HG03342 (cell line): ENCODE measurements around the gene OR10A3.
"Not testable (repeated sequence)": the region's sequence is repeated elsewhere in the genome, so short reads cannot be mapped to it uniquely, and the experiment has no call there.

Source experiments
- ATAC-seq: cut with Tn5 transposase; IDR thresholded peaks from one replicate; pipeline ENCODE4 v1.9.1; 2021; ENCODE audit warnings: mild to moderate bottlenecking, moderate library complexity; ENCODE audit not compliant: unreplicated experiment

The OR10A3 gene, protein sequence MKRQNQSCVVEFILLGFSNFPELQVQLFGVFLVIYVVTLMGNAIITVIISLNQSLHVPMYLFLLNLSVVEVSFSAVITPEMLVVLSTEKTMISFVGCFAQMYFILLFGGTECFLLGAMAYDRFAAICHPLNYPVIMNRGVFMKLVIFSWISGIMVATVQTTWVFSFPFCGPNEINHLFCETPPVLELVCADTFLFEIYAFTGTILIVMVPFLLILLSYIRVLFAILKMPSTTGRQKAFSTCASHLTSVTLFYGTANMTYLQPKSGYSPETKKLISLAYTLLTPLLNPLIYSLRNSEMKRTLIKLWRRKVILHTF

DNA sequence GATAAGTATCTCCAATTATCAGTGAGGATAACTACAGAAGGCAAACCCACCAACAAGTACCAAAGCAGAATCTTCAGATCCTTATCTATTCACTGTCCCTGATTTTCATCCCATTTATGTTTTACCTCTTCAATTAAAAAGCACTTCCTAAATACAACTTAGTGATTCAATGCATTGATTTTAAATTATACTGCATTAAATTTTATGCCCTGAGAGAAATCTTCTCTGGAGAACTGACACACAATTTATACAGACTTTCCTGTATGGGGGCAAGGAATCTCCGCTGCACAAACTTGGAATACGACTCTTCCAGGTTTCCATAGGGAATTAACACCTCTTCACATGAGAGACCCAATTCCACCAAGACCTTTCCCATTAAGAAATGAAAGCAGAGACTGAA, at the start of gene OR10A3:
Gene OR10A3 (minus strand): TSS at position 101 of the 400 bp plus-strand sequence. CDS start 2,188 bp downstream, outside the sequence.
- no peak for ATAC-seq

DNA sequence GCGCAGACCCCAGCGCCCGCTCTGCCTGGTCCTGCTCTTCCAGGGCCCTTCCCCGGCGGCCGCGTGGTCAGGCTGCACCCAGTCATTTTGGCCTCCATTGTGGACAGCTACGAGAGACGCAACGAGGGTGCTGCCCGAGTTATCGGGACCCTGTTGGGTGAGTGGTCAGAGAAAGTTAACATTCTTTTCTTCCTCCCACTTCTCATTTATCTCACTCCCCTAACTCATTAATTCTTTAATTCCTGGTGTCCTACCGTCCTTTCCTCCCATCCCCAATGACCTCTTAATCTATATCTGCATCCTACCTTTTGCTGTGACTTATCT, 46.0 kb upstream of the OR10A3 start:
- ATAC-seq = not testable (repeated sequence)

DNA sequence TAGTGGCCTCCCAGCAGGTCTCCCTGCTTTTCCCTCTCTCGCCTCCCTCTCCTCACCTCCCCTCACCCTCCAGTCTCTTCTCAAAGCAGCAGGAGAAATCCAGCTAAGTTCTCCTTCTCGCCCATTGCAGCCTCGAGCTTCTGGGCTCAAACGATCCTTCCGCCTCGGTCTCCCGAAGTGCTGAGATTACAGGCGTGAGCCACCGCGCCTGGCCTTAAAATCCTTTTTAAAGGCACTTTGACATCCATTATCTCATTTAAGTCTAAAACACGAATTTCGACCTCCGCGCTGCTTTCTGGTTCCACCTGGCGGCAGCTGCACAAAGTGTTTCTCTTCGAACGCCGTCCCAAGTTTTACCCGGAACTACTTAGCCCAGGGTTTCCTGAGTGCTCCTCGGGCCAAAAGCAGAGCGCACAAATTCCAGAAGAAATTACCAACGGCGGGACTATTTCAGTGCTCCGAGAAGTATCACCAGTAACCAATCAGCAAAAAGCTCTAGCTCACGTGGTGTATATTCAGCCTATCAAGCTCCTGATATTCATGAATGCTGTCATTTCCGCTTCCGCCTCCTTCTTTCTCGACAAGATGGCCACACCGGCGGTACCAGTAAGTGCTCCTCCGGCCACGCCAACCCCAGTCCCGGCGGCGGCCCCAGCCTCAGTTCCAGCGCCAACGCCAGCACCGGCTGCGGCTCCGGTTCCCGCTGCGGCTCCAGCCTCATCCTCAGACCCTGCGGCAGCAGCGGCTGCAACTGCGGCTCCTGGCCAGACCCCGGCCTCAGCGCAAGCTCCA, 45.5 kb upstream of the OR10A3 start, which contains the start of gene EIF3F:
Gene EIF3F (plus strand): TSS at position 570 of the 792 bp plus-strand sequence. CDS start 16 bp downstream, at position 586.
- ATAC-seq = peak; percentile 91

DNA sequence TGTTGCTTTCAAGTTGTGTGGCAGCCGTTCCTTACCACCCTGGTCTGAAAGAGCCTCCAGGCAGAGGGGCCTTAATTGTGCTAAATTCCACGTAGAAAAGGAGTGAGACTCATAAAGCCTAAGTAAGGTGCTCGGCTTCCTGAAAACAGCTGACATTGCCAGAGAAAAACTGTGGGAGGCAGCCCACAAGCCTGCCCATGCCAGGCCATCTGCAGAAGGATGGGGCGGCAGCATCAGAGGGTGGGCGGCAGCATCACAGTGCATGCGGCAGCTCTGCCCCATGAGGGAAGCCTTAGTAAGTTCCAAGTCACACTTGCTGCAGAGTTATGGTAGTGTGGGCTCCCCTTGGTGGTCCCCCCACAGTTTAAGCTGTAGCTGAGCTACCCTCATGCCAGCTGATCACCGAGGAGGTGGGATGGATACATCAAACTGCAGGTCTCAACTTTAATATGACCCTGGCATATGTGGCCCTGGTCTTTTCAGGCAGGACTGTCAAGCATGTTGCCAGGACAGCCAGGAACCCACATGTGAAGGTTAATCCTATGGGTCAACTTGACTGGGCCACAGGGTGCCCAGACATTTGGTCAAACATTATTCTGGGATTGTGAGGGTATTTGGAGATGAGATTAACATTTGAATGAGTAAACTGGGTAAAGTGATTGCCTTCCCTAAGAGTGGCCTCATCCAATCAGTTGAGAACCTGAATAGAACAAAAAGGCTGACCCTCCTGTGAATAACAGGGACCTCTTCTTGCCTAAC, 42.5 kb upstream of the OR10A3 start:
- no peak for ATAC-seq

DNA sequence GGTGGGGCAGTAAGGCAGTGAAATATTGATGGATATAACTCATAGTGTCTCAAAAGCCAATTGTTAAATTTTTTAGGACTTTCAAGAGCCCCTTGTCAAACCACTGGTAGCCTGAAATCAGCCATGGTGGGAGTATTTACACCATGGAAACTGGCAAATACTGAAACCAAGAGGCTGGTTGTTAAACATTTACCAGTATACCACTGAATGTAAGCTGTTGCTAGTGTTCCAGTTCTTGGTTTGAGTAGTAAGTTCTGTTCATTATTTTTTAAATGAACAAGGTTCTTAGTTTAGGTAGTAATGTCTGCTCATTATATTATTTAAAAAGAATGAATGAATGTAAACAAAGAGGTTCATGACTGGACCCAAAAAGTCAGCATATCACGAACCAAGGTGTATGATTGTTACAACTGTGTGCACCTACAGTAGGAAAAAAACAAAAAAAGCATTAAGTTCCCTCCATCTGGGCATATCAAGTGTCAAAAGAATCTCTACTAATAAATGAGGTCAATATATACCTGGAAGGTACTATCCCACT, 41.1 kb upstream of the OR10A3 start:
- peak; percentile 44 for ATAC-seq

DNA sequence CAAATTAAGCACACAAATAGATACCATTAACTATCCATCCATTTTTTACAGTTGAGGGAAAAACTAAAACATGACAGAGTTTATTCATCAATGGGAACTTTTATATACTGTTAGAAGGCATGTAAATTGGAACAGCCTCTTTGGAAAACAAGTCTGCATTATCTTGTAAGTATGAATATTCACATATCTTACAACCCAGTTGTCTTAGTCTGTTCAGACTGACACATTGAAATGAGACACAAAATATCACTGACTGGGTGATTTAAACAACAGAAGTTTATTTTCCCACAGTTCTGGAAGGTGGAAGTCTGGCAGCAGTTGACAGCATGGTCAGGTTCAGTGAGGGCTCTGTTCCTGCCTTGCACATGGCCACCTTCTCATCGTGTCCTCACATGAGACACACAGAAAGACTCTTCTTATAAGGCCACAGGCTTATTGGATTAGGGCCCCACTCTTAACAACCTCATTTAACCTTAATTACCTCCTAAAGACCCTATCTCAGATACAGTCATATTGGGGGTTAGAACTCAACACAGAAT, 40.2 kb upstream of the OR10A3 start:
- ATAC-seq = no peak

DNA sequence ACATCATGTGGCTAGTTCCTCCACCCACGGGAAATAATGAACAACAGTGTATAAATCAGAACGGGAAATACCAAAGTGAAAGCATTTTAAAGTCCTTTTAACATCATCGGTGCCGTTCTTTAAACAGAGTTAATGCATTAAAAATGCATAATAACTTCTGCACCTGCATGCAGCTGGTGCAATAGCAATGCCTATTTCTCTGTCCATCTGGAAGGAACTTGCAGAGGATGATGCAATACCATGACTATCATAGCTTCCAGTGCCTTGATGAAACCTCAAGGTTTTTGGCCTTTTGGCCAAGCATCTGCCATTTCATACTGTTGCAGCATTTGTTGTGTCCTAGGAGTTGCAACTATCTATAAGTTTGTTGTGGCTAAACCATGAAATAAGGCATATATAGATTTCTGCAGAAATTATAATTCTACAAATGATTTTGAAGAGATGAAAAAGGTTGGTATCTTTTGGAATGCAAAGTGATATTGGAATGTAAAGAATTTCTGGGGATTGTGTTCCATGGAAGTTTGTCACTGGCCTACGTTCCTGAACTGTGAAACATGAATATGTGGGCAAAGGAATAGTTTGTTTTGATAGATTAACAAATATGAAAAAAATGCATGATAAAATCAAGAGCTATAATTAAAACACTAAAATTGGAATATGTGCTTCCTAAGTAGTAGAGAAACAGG, 35.9 kb upstream of the OR10A3 start:
- no peak for ATAC-seq

DNA sequence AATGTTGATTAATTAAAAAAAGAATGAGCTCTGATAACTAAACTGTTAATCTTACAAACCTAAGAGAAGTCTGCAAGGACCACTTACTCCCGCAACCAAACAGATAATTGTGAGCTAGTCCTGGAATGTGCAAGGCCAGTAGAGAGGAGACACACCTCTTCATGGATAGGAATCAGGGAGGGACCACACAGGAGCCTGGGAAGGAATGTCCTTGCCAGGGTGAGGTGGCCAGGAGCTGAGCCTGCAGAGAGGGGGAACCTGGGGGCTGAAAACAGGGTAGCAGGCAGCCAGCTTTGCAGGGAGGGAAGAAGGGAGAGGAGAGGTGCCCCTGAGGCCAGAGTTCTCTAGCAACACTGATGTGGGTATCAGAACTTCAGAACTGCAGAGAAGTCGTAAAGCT, 33.2 kb upstream of the OR10A3 start:
- no peak for ATAC-seq

DNA sequence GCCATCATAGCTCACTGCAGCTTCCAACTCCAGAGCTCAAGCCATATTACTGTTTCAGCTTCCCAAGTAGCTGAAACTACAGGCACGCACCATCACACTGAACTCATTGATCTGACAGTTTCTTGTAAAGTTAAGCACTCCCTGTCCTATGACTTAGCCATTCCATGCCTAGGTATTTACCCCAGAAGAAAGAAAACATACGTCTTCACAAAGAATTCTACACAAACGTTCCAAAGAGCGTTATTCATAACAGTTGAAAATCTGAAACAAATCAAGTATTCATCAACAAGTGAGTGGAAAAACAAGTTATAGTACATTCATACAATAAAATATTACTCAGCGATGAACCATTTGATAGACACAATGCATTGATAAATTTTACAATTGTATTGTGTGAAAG, 31.5 kb upstream of the OR10A3 start:
- ATAC-seq = no peak

DNA sequence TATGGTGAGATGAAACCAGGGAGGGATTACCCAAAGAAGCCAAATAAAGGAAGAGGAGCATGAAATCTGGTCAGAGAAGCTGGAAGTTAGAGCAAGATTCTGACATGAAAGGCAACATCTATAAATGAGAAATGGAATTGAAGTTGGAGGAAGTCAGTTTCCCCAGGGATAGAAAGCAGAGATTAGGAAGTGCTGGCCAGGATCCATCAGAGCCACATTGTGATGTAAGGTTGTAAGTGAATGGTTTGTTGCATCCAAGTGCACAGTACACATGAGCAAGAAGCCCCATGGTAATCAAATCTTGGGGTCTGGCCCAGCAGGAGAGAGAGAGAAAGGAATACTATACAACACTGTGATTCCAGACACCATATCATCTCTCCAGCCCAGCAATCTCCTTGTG, 30.3 kb upstream of the OR10A3 start:
- no peak for ATAC-seq

DNA sequence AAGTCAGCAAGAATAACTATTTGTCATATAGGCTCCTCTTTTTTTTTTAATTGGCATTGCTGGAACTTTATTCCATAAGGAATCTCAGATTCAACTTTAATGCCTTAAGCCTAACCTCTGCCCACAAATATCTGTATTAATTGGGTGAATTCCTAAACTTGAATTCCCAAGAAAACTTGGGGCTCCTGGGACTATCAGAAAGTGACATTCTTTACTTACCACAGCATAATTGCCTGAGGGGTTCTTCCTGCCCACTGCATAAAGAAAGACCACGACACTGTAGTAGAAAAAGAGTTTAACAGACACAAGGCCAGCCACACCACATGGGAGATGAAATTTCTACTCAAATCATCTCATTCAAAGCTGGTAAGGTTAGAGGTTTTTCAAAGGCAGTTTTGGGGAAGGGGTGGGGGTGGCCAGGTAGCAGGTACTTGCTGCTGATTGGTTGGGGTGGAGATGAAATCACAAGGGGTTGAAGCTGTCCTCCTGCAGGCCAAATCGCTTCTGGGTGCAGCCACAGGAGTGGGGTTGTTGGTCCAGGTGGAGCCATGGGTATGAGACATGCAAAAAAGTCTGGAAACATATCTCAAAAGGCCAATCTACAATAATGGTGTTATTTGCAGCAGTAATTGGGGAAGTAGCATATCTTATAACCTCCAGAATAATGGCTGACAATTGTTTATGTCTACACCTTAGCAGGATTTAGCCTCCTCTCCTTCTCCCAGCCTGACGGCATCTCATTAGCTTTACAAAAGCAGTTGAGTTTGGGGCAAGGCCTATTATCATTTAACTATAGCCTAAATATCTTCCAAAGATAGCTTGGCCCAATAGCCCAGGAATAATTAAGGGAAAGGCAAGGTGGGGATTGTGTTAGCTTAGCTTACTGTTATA, 28.5 kb upstream of the OR10A3 start:
- no peak for ATAC-seq

DNA sequence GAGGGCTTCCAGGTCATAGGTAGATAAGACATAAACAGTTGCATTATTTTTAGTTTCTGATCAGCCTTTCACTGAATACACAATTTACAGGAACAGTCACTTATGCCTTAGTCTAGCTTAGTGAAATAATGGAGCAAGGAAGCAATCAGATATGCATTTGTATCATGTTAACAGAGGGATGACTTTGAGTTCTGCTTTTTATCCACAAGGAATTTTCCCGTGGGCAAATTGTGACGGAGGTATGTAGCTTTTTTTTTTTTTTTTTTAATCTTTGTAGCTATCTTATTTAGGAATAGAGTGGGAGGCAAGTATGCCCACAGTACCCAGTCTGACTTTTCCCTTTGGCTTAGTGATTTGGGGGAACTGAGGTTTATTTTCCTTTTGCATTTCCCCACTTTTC, 27.2 kb upstream of the OR10A3 start:
- ATAC-seq = no peak

DNA sequence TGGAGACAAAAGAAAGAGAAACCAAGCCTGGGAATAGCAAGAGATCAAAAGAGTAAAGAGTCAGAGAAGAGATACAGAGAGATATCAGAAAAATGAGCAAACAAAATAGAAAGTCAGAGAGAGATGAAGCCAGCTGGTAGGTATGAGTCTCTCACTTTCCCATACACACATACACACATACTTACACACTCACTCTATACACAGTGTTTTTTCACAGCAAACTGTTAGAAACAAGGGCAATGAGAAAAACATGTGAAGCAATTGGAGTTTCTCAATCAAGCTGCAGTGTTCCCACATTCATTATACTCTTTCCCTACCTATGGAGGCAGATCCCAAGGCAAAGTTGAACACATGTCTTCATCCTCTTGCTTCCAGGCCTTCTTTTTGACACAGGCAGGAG, 26.3 kb upstream of the OR10A3 start:
- no peak for ATAC-seq

DNA sequence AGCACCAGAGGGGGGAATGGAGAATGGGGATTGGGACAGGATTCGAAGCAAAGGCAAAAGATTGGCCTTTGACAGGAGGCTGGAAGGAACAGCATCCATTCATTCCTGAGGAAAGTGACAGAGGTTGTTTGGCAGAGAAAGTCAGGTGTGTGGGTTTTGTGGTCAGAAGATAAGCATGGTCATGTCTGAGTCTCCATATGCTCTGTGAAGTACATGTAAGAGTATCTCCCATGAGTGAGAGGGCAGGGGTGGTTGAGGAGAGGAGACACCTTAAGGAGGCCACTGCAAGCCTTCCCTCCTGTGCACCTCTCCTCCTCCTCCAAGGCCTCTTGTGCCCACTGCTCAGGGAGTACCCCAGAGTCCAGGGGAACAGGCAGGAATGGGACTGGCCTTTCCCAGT, 25.6 kb upstream of the OR10A3 start:
- ATAC-seq = no peak

DNA sequence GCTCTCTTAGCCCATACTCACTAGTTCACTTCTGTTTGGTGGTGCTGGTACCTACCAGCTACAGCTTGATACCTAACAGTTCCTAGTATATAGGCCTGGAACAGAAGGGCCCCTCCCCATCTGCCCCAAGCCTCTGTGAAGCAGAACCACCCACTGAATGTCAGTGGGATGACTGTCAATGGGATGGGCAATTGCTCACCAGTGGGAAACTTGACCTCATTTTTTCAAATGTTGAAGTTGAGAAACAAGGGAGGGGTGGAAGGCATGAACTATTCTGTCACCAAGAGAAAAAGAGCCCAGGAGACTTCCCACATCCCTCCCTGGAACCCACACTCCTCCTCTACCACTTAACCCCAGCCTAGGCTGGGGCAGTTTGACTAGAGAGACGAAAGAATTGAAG, 23.9 kb upstream of the OR10A3 start, which contains the start of gene NLRP10:
Gene NLRP10 (minus strand): TSS at position 62 of the 400 bp plus-strand sequence. CDS start 1,952 bp downstream, outside the sequence.
- ATAC-seq = no peak

DNA sequence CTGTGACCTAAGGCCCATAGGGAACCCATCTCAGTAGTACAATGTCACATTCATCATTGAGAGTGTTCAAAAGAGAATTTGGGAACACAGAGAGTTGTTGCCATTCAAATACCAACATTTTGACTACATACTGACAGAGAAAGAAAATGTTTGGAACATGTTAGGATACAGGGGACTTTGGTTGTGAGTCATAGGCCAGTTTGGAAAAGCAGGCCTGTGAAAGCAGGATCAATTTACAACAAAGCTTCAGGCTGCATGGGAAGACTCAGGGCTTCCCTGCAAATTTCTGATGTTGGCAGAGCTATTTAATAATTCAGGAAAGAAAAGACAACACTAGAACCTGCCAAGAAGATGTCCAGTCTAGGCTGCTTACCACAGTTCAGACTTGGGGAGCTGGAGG, 23.4 kb upstream of the OR10A3 start:
- no peak for ATAC-seq

DNA sequence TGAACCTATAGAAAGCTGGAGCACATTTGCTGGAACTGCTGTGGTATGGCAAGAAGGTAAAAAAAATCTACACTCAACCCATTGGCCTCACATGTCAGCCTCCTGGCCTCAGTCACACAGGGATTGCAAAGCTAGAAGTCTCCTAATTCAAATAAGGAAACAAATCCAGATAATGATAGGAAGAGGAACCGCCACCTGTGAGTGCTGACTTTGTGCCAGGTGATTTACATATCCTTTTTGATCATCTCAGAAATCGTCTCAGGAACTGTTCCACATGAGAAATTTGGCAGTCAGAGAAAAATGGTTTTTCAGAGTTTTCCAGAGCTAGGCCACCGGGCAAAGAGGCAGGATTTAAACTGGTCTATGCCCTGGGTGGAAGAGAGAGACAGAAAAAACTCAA, 22.8 kb upstream of the OR10A3 start:
- no peak for ATAC-seq

DNA sequence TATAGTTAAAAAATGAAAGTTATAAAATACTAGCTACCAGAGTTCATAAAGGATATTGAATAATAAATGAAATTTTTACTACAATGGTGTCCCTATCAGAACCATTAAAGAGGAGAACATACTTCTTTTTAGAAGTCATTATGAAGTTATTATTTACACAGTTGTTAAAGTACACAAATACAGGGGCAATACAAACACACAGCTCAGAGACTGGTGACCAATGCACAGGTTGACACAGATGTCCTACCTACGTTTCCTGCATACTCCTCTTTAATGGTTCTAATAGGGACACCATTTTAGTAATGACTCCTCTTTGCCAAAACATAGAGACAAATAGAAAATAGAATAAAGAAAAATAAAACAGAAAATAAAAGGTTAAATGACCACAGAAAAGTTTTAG, 13.7 kb upstream of the OR10A3 start:
- ATAC-seq = no peak

DNA sequence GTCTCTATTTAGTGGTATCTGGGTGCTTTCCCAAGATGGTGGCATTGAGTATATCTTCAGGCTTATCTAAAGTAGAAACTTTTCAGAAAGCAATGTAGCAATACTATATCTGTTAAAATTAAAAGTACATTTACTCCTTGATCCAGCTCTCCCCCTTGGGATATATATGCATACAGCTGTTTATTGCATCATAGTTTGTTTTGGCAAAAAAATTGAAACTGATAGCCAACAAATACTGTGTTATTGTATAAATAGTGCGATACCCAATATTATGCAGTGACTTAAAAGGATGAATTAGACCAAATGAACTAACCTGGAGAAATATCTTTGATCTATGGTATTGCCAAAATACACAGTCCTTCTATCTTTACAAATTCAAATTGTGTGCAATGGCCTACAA, 8.4 kb upstream of the OR10A3 start:
- no peak for ATAC-seq
